ENCODE results near the gene GLIS1.

DNA sequence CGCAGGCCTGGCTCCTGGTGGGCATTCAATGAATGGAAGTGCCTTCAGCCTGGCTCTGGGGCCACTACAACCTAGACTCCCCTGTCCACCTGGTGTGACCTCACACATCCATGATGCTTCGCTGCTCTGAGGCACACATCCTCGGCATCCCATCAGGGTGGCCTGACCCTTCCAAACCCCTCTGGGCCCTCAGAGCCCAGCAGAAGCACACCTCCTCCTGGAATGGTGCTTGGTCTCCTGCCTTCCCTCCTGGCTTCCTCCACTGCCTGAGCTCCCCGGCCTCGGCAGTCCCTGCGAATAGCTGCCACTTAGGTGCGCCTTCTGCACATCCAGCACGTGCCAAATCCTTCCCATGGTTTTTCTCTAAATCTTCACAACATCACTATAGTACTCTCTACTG is 133.8 kb downstream of the GLIS1 start:
- TF ChIP-seq CTBP1 (IDR thresholded peaks at IDR 0.05; ENCODE audit: borderline replicate concordance) (no peak), FOXA1 (IDR thresholded peaks at IDR 0.05) (no peak), BHLHE40 (IDR thresholded peaks at IDR 0.05; ENCODE audit: borderline replicate concordance) (no peak)
